ENCODE measurements around the gene NCOA5.
A peak's percentile ranks its signal among the peaks of the same experiment; 100 is the strongest.

Gene NCOA5

GRCh38 chr20:46089417-46090388 is at the start of gene NCOA5:
NCOA5 (minus strand) TSS chr20:46089962; CDS start chr20:46079424, 10,538 bp downstream.
- peak; percentile 97 for DNase-seq

DNA sequence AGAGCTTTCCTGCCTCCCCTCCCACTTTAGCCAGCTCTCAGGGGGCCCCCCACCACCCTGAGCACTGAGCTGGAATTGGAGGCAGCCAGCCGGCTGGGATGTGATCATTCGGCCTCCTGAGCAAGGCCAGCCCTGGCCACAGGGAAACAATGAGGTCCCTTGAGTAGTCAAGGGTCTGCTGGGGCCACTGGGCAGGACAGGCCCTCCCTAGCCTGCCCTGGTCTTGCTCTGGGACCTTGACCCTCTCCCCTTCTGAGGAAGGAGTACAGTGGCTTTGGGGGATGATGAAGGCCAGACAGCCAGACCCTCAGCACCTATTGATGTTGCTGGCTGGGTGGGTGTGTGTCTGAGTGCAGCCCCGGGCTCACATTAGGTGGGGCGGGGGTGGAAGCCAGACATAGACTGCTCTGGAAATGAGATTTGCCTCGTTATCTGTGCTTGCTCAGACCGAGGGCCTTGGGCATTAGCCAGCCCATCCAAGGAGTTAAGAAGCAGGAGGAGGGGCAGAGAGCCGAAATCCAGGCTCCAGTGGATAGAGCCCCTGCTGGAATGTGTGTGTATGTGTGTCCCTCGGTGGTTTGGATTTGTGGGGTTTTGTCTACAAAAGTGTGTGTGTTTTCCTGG is 49.6 kb upstream of the NCOA5 start:
- DNase-seq: no peak

GRCh38 chr20:46137816-46138215 is 48.1 kb upstream of the NCOA5 start:
- DNase-seq: no peak

DNA sequence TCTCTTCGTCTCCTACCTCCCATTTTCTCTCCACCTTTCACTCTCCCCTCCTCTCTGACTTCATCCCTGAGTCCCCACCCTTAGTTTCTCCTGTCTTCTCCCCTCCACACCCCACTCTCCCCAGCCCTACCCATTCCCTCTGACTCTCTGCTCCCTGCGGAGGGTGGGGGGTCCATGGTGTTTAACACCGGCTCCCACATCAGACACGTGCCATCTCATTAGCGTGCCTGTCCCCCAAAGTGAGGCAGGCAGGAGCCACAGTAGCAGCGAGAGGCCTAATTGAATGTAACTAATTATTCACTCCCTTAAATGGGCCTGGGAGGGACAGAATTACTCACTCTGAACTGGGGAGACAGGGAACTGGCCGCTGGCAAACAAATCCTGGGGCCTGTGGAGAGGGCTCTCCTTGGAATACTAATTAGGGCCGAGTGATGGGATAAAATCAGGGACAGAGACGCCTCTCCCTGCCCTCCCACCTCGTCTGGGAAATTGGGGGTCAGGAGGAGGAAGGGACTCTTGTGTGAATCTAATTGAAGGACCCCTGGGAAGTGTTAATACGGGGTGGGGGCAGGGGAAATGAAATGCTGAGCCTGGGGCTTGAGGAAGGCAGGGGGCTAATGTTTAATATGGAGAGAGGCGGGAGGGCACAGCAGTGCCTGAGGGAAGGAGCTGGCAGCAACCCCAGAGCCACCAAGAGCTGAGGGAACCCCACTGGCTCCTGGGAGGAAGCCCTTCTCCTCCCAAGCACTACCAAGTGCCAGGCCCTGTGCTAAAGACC is 46.3 kb upstream of the NCOA5 start:
- DNase-seq: no peak

- no peak for DNase-seq
These were observed 45.0 kb upstream of the NCOA5 start for GRCh38 chr20:46134716-46135115.

GRCh38 chr20:46133886-46134654 is 44.3 kb upstream of the NCOA5 start:
- no peak for DNase-seq

GRCh38 chr20:46132705-46133120 is 43.0 kb upstream of the NCOA5 start:
- DNase-seq: peak; percentile 68

DNA sequence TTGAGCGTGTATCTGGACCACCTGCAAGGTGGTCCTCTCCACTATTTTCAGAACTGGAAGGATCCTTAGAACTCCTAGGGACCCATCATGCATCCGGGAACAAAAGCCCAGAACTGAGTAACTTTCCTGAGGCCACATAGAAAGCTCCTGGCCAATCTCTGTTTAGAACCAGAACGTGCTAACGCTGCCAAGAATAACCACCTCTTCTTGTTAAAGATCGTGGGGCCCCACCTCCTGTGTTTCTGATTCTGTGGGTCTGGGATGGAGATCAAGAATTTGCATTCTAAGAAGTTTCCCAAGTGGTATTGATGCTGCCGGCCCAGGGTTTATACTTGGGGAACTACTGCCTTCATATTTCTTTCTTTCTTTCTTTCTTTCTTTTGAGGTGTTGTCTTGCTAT is 41.6 kb upstream of the NCOA5 start:
- no peak for DNase-seq

DNA sequence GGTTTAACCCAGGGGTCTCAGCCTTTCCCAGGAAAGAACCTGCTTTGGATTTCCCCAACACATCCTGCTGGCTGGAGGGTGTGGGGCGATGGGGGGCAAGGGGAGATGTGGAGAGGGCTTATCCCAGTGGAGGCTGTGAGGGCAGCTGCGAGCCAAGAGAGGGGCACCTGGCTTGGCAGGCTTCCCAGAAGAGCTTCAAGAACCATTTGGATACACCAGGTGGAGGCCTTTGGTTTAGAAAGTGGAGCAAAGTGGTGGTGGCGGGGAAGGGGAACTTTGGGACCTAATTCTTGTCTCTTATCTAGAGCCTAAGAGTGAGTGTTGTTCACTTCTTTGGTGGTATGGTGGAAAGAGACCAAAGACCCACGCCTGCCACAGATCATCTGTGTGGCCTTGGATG is 40.8 kb upstream of the NCOA5 start:
- DNase-seq: no peak

DNA sequence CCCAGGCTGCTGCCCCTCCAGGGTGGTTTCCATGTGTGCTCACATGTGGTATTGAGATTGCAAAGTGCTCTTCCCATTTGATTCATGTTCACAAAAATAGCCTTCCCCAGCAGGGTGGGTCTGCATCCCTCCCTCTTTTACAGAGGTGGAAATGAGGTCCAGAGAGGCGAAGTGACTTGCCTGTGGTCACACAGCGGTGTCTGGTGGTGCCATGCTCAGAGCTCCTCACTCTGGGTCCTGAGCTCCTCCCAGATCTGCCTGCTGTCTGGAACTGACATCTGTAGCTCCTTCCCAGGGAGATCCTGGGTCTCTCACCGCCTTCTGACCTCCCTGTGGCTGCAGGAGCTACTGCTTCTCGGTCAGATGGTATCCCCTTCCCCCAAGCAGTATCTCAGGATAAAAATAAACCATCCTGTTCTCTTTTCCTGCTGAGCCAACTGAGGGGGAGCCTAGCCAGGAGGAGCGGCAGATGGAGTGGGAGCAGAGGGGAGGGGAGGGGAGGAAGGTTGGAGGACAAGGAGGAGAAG is 40.3 kb upstream of the NCOA5 start:
- no peak for DNase-seq

- no peak for DNase-seq
These were observed 38.8 kb upstream of the NCOA5 start for GRCh38 chr20:46128310-46129151.

GRCh38 chr20:46127396-46128010 is 37.7 kb upstream of the NCOA5 start:
- no peak for DNase-seq

DNA sequence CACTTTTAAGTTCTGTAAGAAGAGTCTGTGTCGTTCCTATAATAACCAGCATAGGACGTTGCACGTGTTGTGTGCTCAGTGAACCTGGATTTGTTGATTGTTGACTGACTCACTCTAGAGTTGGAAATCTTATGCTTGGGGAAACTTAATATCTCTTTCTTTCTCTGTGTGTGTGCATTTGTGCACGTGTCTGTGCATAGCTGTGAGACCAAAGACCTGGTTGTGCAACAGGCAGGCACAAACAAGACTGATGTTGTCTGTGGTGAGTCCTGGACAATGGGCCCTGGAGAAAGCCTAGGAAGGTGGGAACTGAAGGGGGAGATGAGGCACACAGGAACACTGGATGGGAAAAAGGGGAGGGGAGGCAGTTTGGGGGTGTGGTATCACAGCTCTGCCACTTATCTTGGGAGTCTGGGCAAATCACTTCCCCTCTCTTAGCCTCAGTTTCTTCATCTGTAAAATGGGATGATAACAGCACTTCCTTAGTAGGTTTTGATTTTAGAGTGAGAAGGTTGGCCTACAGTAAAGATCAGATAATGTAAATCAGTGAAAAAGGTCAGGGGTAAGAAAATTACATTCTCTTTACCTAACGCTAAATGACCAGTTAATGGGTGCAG is 36.8 kb upstream of the NCOA5 start:
- no peak for DNase-seq

DNA sequence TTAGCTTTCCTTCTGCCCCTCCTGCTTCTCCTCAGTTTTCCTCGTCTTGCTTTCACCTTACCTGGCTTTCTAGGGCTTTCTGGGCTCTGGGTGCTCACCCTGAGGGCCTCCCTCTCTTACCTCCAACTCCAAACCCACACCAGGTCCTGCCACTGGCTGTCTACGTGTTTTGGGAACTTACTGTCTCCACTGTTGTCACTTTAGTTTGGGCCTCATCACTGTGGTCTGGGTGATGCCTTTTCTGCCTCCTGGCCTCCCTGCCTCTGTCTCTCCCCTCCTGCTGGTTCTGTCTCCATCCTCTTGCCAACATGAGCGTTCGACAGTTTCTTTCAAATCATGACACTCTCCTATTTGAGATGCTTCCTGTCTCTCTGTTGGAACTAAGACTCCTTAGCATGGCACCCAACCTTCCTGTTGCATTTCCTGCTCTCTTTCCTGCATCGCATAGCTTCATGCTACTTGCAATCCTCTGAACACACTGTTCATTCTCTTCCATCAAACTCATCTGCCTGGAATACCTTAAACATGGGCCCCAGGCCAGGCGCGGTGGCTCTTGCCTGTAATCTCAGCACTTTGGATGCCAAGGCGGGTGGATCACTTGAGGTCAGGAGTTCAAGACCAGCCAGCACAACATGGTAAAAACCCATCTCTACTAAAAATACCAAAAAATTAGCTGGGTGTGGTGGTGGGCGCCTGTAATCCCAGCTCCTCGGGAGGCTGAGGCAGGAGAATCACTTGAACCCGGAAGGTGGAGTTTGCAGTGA is 33.9 kb upstream of the NCOA5 start:
- no peak for DNase-seq

DNA sequence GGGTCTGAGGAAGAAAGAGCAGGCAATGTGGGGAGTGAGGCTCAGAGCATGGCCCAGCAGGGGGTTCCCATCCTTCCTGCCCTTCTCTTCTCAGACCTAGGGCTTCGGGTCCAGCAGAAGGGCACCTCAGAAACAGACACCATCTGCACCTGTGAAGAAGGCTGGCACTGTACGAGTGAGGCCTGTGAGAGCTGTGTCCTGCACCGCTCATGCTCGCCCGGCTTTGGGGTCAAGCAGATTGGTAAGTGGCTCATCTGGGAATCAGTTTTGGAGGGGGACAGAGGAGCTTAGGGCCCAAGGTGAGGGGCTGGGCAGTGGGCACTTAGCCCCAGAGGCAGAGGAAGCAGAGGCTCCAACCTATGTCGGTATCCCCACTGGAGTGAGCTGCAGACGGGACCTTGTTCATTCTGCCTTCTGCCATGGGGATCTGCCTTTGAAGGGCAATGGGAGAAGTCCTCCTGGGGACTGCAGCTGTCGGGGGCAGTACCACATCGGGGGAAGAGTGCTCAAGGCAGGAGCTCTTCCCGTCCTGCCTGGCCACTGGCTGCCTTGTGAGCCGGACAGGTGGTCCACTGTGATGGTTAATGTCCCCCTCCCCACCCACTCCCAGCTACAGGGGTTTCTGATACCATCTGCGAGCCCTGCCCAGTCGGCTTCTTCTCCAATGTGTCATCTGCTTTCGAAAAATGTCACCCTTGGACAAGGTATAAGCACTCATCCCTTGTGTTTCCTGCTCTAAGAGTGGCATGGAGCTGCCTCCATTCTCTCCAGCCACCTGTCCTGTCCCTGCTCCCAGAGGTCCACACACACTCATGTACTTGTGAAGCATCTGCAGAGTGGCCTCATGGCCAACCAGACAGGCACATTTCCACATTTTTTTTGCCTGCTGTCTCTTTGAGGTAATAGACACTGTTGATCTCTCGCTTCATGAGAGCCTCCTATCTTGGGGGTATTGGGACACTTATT is 33.0 kb upstream of the NCOA5 start:
- DNase-seq: no peak

DNA sequence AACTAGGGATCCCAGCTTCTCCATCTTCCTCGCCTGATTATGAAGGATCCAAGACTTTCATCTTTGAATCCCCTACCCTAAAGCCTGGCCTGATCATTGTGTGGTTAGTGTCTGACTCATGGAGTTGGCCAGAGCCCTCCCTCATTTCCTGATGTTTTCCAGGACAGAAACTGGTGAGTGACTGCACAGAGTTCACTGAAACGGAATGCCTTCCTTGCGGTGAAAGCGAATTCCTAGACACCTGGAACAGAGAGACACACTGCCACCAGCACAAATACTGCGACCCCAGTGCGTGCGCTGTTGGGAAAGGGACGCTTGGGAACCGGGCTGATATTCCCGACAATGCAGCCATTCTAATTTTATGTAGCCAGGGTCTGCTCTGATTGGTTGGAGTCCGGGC is 32.3 kb upstream of the NCOA5 start:
- DNase-seq: no peak

DNA sequence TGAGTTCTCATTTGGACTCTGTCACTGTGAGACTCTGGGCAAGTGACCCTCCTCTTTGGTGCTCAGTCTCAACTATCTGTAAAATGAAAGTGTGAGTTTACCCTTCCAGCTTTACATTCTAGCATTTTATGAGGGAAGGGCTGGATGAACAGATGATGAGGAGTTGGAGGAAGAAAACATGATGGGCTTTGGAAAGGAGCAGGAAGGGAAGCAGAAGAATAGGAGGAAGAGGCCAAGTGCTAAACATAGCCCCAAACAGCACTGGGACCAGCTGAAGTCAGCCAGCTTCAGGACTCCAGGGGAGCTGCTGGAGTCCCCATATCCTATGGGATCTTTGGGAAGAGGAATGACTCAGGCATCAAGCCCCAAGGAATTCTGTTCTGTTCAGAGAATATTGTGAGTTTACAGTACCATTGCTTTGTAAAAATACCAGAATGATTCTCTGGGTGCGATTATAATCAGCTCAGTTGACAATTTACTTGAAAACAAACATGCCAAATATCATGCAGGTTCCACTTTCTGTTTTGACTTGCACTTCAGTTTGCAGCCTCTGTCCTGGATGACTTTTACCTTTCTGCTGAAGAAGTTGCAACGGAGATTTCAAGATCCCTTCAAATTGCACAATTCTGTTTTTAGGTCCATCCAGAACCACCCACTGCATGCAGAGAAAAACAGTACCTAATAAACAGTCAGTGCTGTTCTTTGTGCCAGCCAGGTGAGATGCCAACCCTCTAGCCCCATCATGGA is 31.6 kb upstream of the NCOA5 start:
- DNase-seq: no peak

GRCh38 chr20:46120136-46120535 is 30.4 kb upstream of the NCOA5 start:
- DNase-seq: no peak

Data from activated CD4-positive, alpha-beta T cell treated with anti-CD3 and anti-CD28 coated beads, Interleukin-10, Interleukin-2, amounts not matched to agents 100 ng/mL and 50 ng/mL, durations not matched to agents 16 hours and 8 hours (primary cell).